Glomerular endothelial cell (primary cell): ENCODE measurements around the gene LAMTOR3. TPM values are rescaled to one million over a fixed set of nuclear protein-coding genes. Genes with fewer than 3 reads are reported as not detected.

Experiments
- DNase-seq: peaks from one replicate; pipeline ENCODE4 v3.0.0-alpha.2; 2011; ENCODE audit warnings: low read depth, low spot score; ENCODE audit errors: extremely low read depth
- total RNA-seq: library from RNA; depleted of rRNA; stranded (reverse); fragments of >200 nt; gene quantifications from 2 replicates; pipeline ENCODE4 v1.2.3, GENCODE V29; 2015

LAMTOR3 gene, protein sequence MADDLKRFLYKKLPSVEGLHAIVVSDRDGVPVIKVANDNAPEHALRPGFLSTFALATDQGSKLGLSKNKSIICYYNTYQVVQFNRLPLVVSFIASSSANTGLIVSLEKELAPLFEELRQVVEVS
- 32.4 and 37.7 TPM in 2 replicates for total RNA-seq

- peak; percentile 42 for DNase-seq
Observed at GRCh38 chr4:99894161-99894997, at the start of gene LAMTOR3. LAMTOR3 (minus strand) TSS chr4:99894427; CDS start chr4:99893963, 464 bp downstream.

- DNase-seq = no peak
Observed at GRCh38 chr4:99938243-99938753, 44.1 kb upstream of the LAMTOR3 start.

- DNase-seq = no peak
Observed at GRCh38 chr4:99934891-99935290, 40.7 kb upstream of the LAMTOR3 start.

DNA sequence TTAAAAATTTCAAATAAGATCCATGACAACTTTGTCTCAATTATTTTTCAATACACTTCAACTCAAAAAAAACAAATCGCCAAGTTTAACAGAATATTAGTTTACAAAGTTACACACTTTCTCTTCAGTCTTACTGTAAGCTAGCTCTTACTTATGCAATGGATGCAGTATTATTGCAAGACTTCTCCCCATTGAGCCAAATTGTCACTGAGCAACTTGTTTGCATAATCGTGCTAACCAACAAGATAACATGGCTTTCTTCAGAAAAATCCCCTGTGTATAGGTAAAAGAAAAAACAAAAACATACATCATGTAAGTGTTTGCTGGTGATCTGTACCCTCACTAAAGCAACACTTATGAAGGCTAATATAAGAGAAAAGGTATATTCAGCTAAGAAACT is 33.3 kb upstream of the LAMTOR3 start:
- no peak for DNase-seq

DNA sequence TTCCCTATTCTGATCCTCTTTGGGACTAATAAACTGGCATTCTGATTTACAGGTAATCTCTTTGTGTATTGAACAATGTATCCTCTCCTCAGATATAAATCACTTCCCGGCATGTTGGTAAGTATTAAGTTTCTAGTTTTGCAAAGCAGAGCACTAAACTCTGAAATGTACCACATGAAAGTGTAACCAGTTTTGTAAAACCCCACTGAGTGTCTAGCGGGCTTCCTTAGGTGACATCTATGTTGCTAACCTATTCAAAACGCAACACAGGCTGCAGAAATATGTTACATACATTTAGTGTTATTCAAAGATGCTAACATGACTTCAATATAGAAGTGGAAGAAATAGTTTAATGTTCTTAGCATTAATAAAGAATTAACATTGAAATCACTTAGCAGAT is 26.9 kb upstream of the LAMTOR3 start:
- DNase-seq = no peak

DNA sequence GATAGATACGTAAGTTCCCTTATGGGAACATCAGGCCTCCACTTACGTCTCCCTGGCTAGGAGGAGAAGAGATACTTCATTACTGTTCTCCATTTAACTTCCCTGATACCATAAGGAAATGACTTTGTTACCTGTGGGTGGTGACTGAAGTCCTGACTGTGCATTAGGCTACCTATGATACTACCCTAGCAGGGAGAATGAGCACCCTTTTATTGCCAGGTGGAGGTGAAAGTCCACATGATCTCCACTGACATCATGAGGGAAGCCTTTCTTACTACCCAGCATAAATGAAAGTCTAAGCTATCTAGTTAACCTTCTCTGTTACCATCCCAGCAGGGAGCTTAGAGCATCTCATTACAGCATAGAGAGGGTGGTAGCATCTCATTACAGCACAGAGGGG is 24.4 kb upstream of the LAMTOR3 start:
- DNase-seq = no peak

DNA sequence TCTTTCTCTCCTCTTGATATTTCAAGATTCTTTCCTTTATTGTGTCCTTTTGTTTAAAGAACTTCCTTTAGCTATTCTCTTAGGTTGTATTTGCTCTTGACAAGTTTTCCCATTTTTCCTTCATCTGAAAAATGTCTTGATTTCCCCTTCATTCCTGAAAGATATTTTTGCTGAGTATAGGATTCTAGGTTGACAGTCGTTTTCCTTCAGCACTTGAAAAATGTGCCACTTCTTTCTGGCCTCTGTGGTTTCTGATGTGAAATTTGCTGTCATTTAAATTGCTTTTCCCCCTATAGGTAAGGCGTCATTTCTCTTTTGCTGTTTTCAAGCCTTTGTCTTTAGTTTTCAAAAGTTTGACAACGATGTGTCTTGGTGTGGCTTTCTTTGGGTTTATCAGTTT is 23.3 kb upstream of the LAMTOR3 start:
- no peak for DNase-seq

DNA sequence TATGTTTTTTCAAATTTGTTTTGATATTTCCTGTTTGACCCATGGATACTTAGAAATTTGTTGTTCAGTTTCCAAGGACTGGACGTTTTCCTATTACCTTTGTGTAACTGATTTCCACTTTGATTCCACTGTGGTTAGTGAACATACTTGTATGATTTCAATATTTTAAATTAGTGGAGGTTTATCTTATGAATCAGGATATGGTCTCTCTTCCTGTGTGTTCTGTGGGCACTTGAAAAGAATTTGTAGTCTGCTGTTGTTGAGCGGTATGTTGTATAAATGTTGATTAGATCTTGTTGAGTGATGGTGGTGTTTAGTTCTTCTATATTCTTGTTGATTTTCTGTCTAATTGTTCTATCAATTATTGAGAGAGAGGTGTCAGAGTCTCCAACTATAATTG is 21.2 kb upstream of the LAMTOR3 start:
- DNase-seq = no peak

DNA sequence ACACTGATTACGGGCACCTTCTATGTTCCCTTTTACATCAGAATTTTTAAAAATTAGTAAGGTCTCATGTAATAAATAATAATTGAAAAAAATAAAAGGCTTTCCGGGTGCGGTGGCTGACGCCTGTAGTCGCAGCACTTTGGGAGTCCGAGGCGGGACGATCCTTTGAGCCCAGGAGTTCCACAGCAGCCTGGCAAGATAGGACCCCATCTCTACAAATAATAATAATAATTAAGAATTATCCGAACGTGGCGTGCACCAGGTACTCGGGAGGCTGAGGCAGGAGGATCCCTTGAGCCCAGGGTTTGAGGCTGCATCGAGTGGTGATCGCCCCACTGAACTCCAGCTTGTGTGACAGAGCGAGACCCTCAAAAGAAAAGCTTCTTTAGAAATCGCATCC is 771 bp upstream of the LAMTOR3 start:
- DNase-seq = no peak

- no peak for DNase-seq
Observed at GRCh38 chr4:99893839-99894160, 427 bp downstream of the LAMTOR3 start.

DNA sequence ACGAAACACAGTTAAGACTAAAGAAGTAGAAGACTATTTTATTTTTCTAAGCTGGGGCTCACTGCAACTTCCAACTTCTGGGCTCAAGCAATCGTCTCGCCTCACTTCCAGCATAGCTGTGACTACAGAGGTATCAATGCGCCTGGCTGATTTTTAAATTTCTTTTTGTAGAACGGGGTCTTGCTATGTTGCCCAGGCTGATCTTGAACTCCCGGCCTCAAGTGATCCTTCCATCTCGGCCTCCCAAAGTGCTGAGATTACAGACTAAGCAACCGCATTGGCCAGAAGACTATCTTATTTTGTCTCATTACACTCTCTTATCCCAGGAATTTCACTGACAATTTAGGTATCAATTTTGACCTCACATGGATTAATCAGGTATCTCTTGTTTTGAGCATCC is 1.2 kb downstream of the LAMTOR3 start:
- no peak for DNase-seq

GRCh38 chr4:99891351-99891750 is 2.9 kb downstream of the LAMTOR3 start:
- no peak for DNase-seq

- DNase-seq = no peak
Observed at GRCh38 chr4:99887837-99888236, 6.4 kb downstream of the LAMTOR3 start.

GRCh38 chr4:99886146-99886545 is 8.1 kb downstream of the LAMTOR3 start:
- DNase-seq = no peak

- DNase-seq = no peak
Observed at GRCh38 chr4:99885687-99886086, 8.5 kb downstream of the LAMTOR3 start.

DNA sequence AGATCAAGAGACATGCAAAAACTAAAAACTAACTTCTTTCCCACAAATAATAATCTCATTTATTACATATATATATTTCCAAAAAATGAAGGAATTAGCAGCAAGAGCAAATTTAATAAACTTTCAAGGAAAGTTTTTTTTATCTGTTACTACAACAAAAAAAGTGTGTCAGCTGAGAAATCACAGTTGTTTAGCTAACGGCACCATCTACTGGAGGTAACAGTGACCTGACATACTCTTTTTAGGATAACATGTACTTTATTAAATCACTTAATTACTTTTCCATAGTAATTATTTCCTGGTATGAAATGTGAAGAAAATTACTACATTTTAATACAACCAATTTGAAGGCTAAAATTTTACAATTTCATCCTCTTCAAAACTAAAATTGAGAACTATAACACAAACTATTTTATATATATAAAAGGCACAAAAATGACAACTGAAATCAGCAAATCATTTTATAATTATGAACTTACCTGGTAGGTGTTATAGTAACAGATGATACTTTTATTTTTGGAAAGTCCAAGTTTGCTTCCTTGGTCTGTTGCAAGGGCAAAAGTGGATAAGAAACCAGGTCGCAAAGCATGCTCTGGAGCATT is 9.1 kb downstream of the LAMTOR3 start:
- DNase-seq = peak; percentile 9

- DNase-seq = no peak
Observed at GRCh38 chr4:99879458-99879857, 14.8 kb downstream of the LAMTOR3 start.

DNA sequence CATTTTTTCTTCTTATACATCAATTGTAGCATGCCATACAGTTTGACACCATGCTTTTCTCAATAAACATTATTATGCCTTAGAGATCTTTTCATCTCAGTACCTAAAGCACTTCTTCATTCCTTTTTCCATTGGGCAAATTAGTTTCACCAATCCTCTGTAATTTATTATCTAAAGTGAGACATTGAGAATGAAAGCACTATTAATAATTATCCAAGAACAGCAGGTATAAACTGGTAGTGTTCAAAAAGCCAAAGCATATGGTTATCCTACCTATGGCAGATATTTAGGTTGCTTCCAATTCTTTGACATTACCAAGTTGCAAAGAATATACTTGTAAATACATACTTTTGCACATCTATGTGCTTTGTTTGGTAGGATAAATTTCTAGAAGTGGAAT is 15.6 kb downstream of the LAMTOR3 start:
- no peak for DNase-seq

- no peak for DNase-seq
Observed at GRCh38 chr4:99876946-99877345, 17.3 kb downstream of the LAMTOR3 start.

DNA sequence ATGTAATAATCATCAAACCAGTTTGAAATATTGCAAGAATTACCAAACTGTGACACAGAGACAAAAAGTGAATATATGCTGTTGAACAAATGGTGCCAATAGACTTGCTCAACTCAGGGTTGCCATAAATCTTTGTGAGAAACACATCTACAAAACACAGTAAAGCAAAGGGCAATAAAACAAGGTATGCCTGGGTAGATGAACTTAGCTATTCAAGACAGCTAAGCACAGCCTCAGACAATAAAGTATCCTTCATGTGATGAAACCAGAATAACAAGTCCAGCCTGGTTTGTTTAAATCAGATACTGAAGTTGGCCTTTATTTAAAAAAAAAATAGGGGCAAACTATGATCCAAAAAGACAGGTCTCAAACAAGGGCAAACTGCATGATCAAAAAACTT is 19.2 kb downstream of the LAMTOR3 start:
- no peak for DNase-seq

GRCh38 chr4:99872570-99872969 is 21.7 kb downstream of the LAMTOR3 start:
- no peak for DNase-seq

GRCh38 chr4:99868126-99868596 is 26.1 kb downstream of the LAMTOR3 start:
- DNase-seq = no peak
